CD8-positive, alpha-beta memory T cell (primary cell): ENCODE results near the gene FHIT. TPM values are rescaled to one million over a fixed set of nuclear protein-coding genes. Genes with fewer than 3 reads are reported as not detected.
"Not testable (repeated sequence)": the region's sequence is repeated elsewhere in the genome, so short reads cannot be mapped to it uniquely, and the experiment has no call there.

Experiments
- CTCF ChIA-PET: fragments of 350-600 bp; sonication (Branson Sonifier 250); formaldehyde crosslinking; loops from one replicate; lab custom pipeline; 2021; ENCODE audit warnings: antibody characterized with exemption; lab: Charles Lee
- POLR2A ChIA-PET: fragments of 350-600 bp; sonication (Branson Sonifier 250); formaldehyde crosslinking; loops from one replicate; lab custom pipeline; 2021; ENCODE audit warnings: antibody characterized with exemption; lab: Charles Lee
- DNase-seq, 5 donors: peaks; one replicate each; pipeline versions ENCODE4 v3.0.0 to v3.0.0-alpha.2; 2020 to 2022; ENCODE audit warnings: mixed read lengths in 1 of 5
- H3K27ac ChIP-seq: one replicate; pipeline ENCODE4 v1.7.0; 2013; ENCODE audit warnings: low read depth, mild to moderate bottlenecking, low read length, moderate library complexity
- H3K27me3 ChIP-seq: 2 replicates; pipeline ENCODE4 v1.7.0; 2013; ENCODE audit warnings: low read length, mild to moderate bottlenecking; ENCODE audit not compliant: insufficient read depth, poor library complexity, severe bottlenecking
- H3K36me3 ChIP-seq: 2 replicates; pipeline ENCODE4 v1.7.0; 2013; ENCODE audit warnings: mild to moderate bottlenecking, low read length, moderate library complexity; ENCODE audit not compliant: insufficient read depth
- H3K4me1 ChIP-seq: 2 replicates; pipeline ENCODE4 v1.7.0; 2013; ENCODE audit warnings: mild to moderate bottlenecking, low read length, moderate library complexity; ENCODE audit not compliant: insufficient read depth
- H3K4me3 ChIP-seq: 2 replicates; pipeline ENCODE4 v1.7.0; 2013; ENCODE audit warnings: mild to moderate bottlenecking, low read length
- H3K9me3 ChIP-seq: 2 replicates; pipeline ENCODE4 v1.7.0; 2013; ENCODE audit warnings: mild to moderate bottlenecking, low read length
- H3K27ac Mint-ChIP-seq, 8 donors: one replicate each; pipeline ENCODE4 v1.8.0; 2020 to 2021; ENCODE audit warnings: mixed read lengths in 8 of 8, mild to moderate bottlenecking in 6 of 8, inconsistent platforms in 3 of 8, moderate library complexity in 3 of 8
- H3K27me3 Mint-ChIP-seq, 2 donors: one replicate each; pipeline ENCODE4 v1.8.0; 2020 to 2021; ENCODE audit warnings: mixed read lengths in 2 of 2, mild to moderate bottlenecking in 1 of 2, moderate library complexity in 1 of 2
- H3K36me3 Mint-ChIP-seq, 3 donors: one replicate each; pipeline ENCODE4 v1.8.0; 2020 to 2021; ENCODE audit warnings: mixed read lengths in 3 of 3, inconsistent platforms in 1 of 3, mild to moderate bottlenecking in 1 of 3
- H3K4me1 Mint-ChIP-seq, 3 donors: one replicate each; pipeline ENCODE4 v1.8.0; 2020 to 2021; ENCODE audit warnings: mixed read lengths in 3 of 3, inconsistent platforms in 1 of 3, mild to moderate bottlenecking in 1 of 3
- H3K4me3 Mint-ChIP-seq, 7 donors: one replicate each; pipeline ENCODE4 v1.8.0; 2020 to 2021; ENCODE audit warnings: mixed read lengths in 7 of 7, mild to moderate bottlenecking in 6 of 7, moderate library complexity in 4 of 7, inconsistent platforms in 2 of 7
- H3K9me3 Mint-ChIP-seq, 5 donors: one replicate each; pipeline ENCODE4 v1.8.0; 2020 to 2022; ENCODE audit warnings: mixed read lengths in 5 of 5, mild to moderate bottlenecking in 3 of 5, moderate library complexity in 2 of 5, inconsistent platforms in 1 of 5
- polyA plus RNA-seq: library from polyadenylated mRNA; unstranded; fragments of 300-500 nt; fragmentation: Illumina TruSeq; gene quantifications from one replicate; pipeline ENCODE4 v1.2.3, GENCODE V29; 2021
- total RNA-seq, 2 experiments: library from RNA; stranded (reverse); gene quantifications; one replicate each; pipeline ENCODE4 v1.2.3, GENCODE V29; 2021

The FHIT gene
- total and polyA plus RNA-seq, 3 experiments from 2014 or later, result 4.1 to 7.4 (median 4.2) TPM

DNA sequence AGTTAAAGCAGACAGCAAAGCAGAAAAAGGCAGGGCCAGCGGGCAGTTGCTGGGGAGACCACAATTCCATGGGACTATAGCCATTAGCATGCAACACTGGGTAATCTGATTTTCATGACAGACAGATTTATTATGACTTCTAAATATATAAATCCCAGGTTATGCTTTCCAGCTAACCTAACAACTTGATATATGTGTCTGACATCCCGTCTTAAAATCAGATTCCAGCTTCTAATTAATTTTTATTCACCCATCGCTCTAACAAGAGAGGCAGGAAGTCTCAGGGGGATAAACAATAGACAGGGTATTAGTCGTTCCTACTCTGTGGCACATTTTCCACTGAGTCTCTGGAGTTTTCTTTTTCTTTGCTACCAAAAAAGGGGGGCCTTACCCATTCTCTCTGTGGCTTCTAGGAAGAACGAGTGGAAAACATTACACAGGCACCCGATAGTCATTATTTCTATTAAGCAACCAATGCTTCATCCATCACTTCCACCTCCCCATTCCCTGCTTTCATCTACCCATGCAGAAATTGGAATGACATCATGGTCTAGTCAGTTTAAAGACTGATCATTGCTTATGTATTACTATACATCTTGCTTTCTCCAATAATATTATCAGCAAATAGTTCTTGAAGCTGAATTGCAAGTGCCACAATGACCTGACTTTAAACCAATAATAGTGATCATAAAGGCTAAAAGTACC is 173.1 kb downstream of the FHIT start:
- Mint-ChIP-seq H3K36me3 (no peaks in the 10 kb centered on the region), H3K4me3 (no peak overlapping the region), H3K27ac (peak overlapping the region in 1 of 8 donors; percentile 22), H3K27me3 (no peaks in the 10 kb centered on the region), H3K4me1 (no peaks in the 10 kb centered on the region), H3K9me3 (peaks cover 0 to 9% (median 5%) of the 10 kb centered on the region in 5 donors)
- no peak overlapping the region for H3K4me3 ChIP-seq
- ChIA-PET CTCF (no interaction called here), POLR2A (no interaction called here)
- DNase-seq, result no peak
- H3K27ac ChIP-seq, result no peak overlapping the region
- no peaks in the 10 kb centered on the region for H3K27me3 ChIP-seq
- no peaks in the 10 kb centered on the region for H3K36me3 ChIP-seq
- no peaks in the 10 kb centered on the region for H3K9me3 ChIP-seq
- no peaks in the 10 kb centered on the region for H3K4me1 ChIP-seq

DNA sequence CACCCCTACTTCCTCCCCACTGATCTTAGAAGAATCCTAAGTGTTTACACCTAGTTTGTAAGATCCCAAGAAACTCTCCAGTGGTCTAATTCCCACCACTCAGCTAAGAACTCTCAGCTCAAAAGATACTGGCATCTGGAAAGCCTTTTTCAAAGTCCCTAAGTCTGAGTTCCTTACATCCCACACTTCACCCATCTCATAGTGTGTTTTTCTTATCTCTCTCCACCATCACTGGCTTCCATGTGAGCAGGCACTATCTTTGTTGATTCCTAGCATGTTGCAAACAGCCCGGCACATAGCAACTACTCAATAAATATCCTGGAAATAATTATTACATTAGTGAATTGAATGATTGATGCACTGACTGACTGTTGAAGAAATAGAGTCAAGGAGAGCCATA is 173.7 kb downstream of the FHIT start:
- Mint-ChIP-seq H3K4me3 (no peak overlapping the region), H3K9me3 (peaks cover 0 to 9% (median 1%) of the 10 kb centered on the region in 5 donors), H3K4me1 (no peaks in the 10 kb centered on the region), H3K27me3 (no peaks in the 10 kb centered on the region), H3K27ac (peak overlapping the region in 1 of 8 donors; percentile 22), H3K36me3 (no peaks in the 10 kb centered on the region)
- Histone ChIP-seq H3K36me3 (no peaks in the 10 kb centered on the region), H3K9me3 (no peaks in the 10 kb centered on the region), H3K27ac (no peak overlapping the region), H3K4me1 (no peaks in the 10 kb centered on the region), H3K27me3 (no peaks in the 10 kb centered on the region), H3K4me3 (no peak overlapping the region)
- CTCF ChIA-PET, result no interaction called here
- no peak for DNase-seq
- POLR2A ChIA-PET, result no interaction called here

DNA sequence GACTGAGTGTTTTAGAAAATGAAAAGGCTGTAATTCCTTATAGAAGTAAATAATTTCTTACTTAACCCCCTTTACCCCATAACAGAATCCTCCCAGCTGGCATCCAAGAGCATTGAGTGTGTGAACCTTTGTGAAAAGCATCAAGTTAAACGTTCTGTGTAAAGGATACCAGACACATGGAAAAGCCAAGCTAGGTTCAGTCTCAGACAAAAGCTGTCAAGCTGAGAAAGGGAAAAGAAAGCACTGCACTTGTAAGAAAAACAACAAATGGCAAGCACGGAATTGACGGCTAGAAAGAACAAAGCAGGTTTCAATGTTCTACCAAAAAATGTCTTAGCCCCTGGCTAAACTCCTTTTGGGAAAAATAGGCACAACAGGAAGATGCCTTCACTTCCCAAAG is 176.5 kb downstream of the FHIT start:
- H3K4me1 ChIP-seq, result no peaks in the 10 kb centered on the region
- no peak overlapping the region for H3K4me3 ChIP-seq
- CTCF ChIA-PET, result no interaction called here
- H3K4me1 Mint-ChIP-seq, result no peaks in the 10 kb centered on the region
- no peak overlapping the region for H3K4me3 Mint-ChIP-seq
- no peak overlapping the region for H3K27ac Mint-ChIP-seq
- H3K27me3 Mint-ChIP-seq, result no peaks in the 10 kb centered on the region
- H3K27me3 ChIP-seq, result no peaks in the 10 kb centered on the region
- POLR2A ChIA-PET, result no interaction called here
- H3K36me3 ChIP-seq, result no peaks in the 10 kb centered on the region
- DNase-seq, result no peak
- peaks cover 0 to 10% (median 0%) of the 10 kb centered on the region in 5 donors for H3K9me3 Mint-ChIP-seq
- no peaks in the 10 kb centered on the region for H3K9me3 ChIP-seq
- H3K36me3 Mint-ChIP-seq, result no peaks in the 10 kb centered on the region
- no peak overlapping the region for H3K27ac ChIP-seq

DNA sequence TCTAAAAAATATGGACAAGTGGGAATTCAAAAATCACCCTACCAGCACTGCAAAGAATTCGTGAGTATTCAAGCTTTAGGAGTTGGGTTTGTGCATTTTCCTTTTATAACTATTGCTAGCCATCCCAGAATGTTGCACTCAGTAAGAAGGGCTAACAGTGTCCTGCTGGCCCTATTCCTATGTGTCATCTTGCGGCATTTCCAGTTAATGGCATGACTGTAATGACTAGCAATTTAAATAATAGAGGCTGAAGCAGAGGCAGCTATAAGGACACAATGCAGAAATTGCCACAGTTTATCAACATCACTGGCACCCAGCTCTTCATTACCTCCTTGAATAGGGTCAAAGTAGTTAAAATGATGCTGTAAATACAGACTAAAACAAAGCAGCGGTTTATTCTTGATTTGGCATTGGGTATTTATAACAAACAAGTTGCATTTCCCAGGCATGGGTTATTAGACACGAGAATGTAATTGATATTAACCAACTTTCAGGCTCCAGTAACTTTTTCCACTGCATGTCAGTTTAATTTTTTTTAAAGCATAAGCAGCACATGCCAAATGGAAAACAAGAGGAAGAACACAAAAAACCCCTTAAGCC is 177.6 kb downstream of the FHIT start:
- peaks cover 0 to 13% (median 2%) of the 10 kb centered on the region in 5 donors for H3K9me3 Mint-ChIP-seq
- no peaks in the 10 kb centered on the region for H3K27me3 Mint-ChIP-seq
- H3K4me3 ChIP-seq, result no peak overlapping the region

DNA sequence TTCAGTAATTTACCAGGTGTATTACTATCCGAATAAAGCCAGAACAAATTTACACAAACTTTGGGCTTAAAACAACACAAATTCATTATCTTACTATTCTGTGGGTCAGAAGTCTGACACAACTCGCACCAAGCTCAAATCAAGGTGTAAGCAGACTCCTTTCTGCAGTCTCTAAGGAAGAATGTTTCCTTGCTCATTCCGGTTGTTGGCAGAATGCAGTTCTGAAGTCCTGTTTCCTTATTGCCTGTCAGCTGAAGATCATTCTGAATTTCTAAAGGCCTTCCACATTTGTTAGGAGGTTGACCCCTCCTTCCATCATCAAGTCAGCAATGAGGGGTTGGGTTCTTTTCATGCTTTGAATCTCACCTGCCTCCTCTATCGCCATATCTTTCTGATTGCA is 183.2 kb downstream of the FHIT start:
- Histone ChIP-seq H3K36me3 (no peaks in the 10 kb centered on the region), H3K27me3 (no peaks in the 10 kb centered on the region), H3K9me3 (no peaks in the 10 kb centered on the region), H3K4me1 (no peaks in the 10 kb centered on the region), H3K27ac (no peak overlapping the region), H3K4me3 (no peak overlapping the region)
- no peak for DNase-seq
- ChIA-PET CTCF (no interaction called here), POLR2A (no interaction called here)
- H3K4me3 Mint-ChIP-seq, result no peak overlapping the region
- H3K27ac Mint-ChIP-seq, result no peak overlapping the region
- H3K4me1 Mint-ChIP-seq, result no peaks in the 10 kb centered on the region
- no peaks in the 10 kb centered on the region for H3K27me3 Mint-ChIP-seq
- peaks cover 0 to 31% (median 2%) of the 10 kb centered on the region in 5 donors for H3K9me3 Mint-ChIP-seq
- H3K36me3 Mint-ChIP-seq, result no peaks in the 10 kb centered on the region

More for the DNA sequence above, 177.6 kb downstream of the FHIT start:
- ChIA-PET CTCF (no interaction called here), POLR2A (no interaction called here)
- H3K4me3 Mint-ChIP-seq, result no peak overlapping the region
- DNase-seq, result no peak
- H3K9me3 ChIP-seq, result no peaks in the 10 kb centered on the region
- no peaks in the 10 kb centered on the region for H3K4me1 Mint-ChIP-seq
- H3K27ac ChIP-seq, result no peak overlapping the region
- H3K36me3 ChIP-seq, result no peaks in the 10 kb centered on the region
- H3K4me1 ChIP-seq, result no peaks in the 10 kb centered on the region
- no peaks in the 10 kb centered on the region for H3K36me3 Mint-ChIP-seq
- no peak overlapping the region for H3K27ac Mint-ChIP-seq
- H3K27me3 ChIP-seq, result no peaks in the 10 kb centered on the region

DNA sequence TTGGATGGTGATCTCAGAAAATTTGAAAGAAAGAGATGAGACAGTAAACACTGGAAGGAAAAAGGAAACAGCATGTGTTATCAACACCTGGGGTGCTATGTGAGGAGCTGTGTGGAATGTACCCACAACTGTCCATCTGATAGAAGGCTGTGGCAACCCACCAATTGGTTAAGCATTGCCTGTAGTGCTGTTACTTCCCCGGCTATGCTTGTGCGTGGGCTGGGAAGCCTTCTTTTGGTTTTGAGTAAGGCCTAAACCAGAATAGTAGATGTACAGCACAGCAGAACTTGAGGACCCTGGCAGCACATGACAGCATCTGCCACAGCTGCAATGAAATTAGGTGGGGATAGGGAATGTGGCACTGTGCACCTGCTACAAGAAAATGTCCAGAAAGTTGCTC is 184.5 kb downstream of the FHIT start:
- H3K4me3 Mint-ChIP-seq, result no peak overlapping the region
- no peaks in the 10 kb centered on the region for H3K36me3 Mint-ChIP-seq
- H3K9me3 Mint-ChIP-seq, result peaks cover 0 to 31% (median 2%) of the 10 kb centered on the region in 5 donors
- Histone ChIP-seq H3K4me3 (no peak overlapping the region), H3K9me3 (no peaks in the 10 kb centered on the region), H3K4me1 (no peaks in the 10 kb centered on the region), H3K27me3 (no peaks in the 10 kb centered on the region), H3K36me3 (no peaks in the 10 kb centered on the region), H3K27ac (no peak overlapping the region)
- ChIA-PET POLR2A (no interaction called here), CTCF (no interaction called here)
- no peak for DNase-seq
- H3K4me1 Mint-ChIP-seq, result no peaks in the 10 kb centered on the region
- no peak overlapping the region for H3K27ac Mint-ChIP-seq
- no peaks in the 10 kb centered on the region for H3K27me3 Mint-ChIP-seq

DNA sequence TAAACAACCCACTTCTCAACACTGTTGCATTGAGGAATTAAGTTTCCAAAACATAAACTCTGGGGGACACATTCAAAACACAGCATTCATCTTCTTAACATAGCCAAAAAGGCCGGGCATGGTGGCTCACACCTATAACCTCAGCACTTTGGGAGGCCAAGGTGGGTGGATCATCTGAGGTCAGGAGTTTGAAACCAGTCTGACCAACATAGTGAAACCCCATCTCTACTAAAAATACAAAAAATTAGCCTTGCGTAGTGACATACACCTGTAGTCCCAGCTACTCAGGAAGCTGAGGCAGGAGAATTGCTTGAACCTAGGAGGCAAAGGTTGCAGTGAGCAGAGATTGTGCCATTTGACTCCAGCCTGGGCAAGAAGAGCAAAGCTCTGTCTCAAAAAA is 185.0 kb downstream of the FHIT start:
- CTCF ChIA-PET, DNase-seq, H3K4me1 Mint-ChIP-seq, H3K27me3 Mint-ChIP-seq, POLR2A ChIA-PET, H3K4me1 ChIP-seq, H3K9me3 ChIP-seq, H3K36me3 Mint-ChIP-seq, H3K36me3 ChIP-seq, H3K4me3 ChIP-seq, H3K27me3 ChIP-seq, H3K27ac ChIP-seq, H3K27ac Mint-ChIP-seq, H3K4me3 Mint-ChIP-seq: not testable (repeated sequence)
- H3K9me3 Mint-ChIP-seq, result peaks cover 0 to 31% (median 2%) of the 10 kb centered on the region in 5 donors

DNA sequence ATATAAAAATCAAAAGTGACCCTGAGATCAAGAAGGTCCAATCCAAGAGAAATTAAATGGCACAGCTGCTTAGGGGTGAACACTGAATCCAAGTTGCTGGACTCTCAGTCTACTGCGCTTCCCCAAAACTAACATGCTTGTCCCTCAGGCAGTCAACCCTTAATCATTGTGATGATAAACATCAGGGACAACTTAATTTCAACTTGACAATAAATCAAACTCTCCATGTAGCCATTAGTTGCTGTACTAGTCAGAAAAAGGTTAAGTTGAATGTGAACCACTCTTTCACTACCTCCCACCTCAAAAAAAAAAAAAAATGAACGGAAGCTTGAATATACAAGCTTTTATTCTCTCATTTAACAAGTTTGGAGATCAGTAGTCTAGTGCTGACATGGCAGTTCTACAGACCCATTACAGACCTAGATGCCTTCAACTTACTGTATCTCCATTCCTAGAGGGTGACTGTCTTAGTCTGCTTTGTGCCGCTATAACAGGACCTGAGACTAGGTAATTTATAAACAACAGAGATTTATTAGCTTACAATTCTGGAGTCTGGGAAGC is 185.7 kb downstream of the FHIT start:
- no peak overlapping the region for H3K27ac Mint-ChIP-seq
- Histone ChIP-seq H3K27me3 (no peaks in the 10 kb centered on the region), H3K27ac (no peak overlapping the region), H3K4me1 (no peaks in the 10 kb centered on the region), H3K9me3 (no peaks in the 10 kb centered on the region), H3K36me3 (no peaks in the 10 kb centered on the region), H3K4me3 (no peak overlapping the region)
- ChIA-PET CTCF (no interaction called here), POLR2A (no interaction called here)
- H3K36me3 Mint-ChIP-seq, result no peaks in the 10 kb centered on the region
- DNase-seq, result no peak
- H3K4me3 Mint-ChIP-seq, result no peak overlapping the region
- peaks cover 0 to 26% (median 2%) of the 10 kb centered on the region in 5 donors for H3K9me3 Mint-ChIP-seq
- H3K4me1 Mint-ChIP-seq, result no peaks in the 10 kb centered on the region
- H3K27me3 Mint-ChIP-seq, result no peaks in the 10 kb centered on the region
